SU-DHL-6 (cell line): Measurements from ENCODE around the gene KYAT1.

ENCODE experiments used
- CTCF ChIP-seq: fragments of 200-600 bp; sonication (generic); IDR thresholded peaks from one replicate; pipeline ENCODE4 v1.5.1; 2017; ENCODE audit warnings: antibody characterized with exemption, mild to moderate bottlenecking, low read length, moderate library complexity; ENCODE audit not compliant: insufficient read depth, poor library complexity, severe bottlenecking
- EZH2phosphoT487 ChIP-seq: fragments of 200-600 bp; sonication (generic), shearing (Covaris generic); conservative IDR thresholded peaks from 2 replicates; pipeline ENCODE4 v1.6.1; 2018; ENCODE audit warnings: mild to moderate bottlenecking, antibody characterized with exemption, low read length, moderate library complexity, mixed read lengths

- no peak for TF ChIP-seq CTCF
- TF ChIP-seq EZH2phosphoT487, result no peak
These were observed 5.3 kb upstream of the KYAT1 start for GRCh38 chr9:128887049-128887448.
